Measurements from ENCODE around the gene CEP128. TPM values are rescaled to one million over a fixed set of nuclear protein-coding genes. Genes with fewer than 3 reads are reported as not detected.

The CEP128 gene
- total RNA-seq: 2.5 and 4.0 TPM in 2 replicates

GRCh38 chr14:80941241-80942185 is at the start of gene CEP128:
Gene CEP128, minus strand, starts transcription at chr14:80941738.

DNA sequence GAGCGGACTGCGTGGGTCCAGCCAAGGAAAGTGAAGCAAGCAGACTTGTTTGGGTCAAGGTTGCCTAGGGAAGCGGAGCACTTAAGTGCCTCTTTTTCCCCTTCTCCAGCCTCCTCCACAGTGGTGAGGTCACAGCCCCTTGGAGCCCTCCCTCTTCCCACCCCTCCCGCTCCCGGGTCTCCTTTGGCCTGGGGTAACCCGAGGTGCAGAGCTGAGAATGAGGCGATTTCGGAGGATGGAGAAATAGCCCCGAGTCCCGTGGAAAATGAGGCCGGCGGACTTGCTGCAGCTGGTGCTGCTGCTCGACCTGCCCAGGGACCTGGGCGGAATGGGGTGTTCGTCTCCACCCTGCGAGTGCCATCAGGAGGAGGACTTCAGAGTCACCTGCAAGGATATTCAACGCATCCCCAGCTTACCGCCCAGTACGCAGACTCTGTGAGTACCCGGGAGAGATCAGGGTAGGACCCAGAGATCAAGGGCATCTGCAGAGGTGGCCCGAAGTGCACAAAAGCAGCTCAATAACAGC is 13.9 kb upstream of the CEP128 start, which contains the start of gene TSHR:
Gene TSHR, plus strand, starts transcription at position 206 of the 526 bp plus-strand sequence. Its CDS starts 60 bp downstream, at position 266.

Other genes with a start within 250 kb of the CEP128 start
- gene TSHR, start 13.9 kb upstream of the CEP128 start, total RNA-seq: not detected in 2 replicates